ENCODE measurements around the gene POP4. TPM values are rescaled to one million over a fixed set of nuclear protein-coding genes. Genes with fewer than 3 reads are reported as not detected.

POP4 gene
- total RNA-seq, 4 donors from 2014 or later: 53.4 to 91.4 (median 87.8) TPM

GRCh38 chr19:29664753-29665214 lies 58.7 kb downstream of the POP4 start:
- H3K9me3 ChIP-seq: no peaks in the 10 kb centered on the region
- H3K36me3 ChIP-seq: no peaks in the 10 kb centered on the region
- peaks cover 26 to 60% of the 10 kb centered on the region in 2 donors for H3K4me1 ChIP-seq
- no peak for DNase-seq
- 26 to 27% methylated on average over 18 to 20 of the region's 22 CpGs for WGBS, 2 donors
- H3K27me3 ChIP-seq: no peaks in the 10 kb centered on the region
- TF ChIP-seq POLR2A (IDR thresholded peaks at IDR 0.05) (no peak), CTCF (IDR thresholded peaks at IDR 0.05) (no peak)
- intact Hi-C loops (cut with DNase I): loop anchor here (10.0 kb wide), 1 partner anchor 50 kb away; the partner anchor contains the start of gene C19orf12
- peak overlapping the region; percentile 30 to 93 (median 87) for H3K4me3 ChIP-seq (replicated peaks in 1 of 3)
- peak overlapping the region in 2 of 3 donors; percentile 54 to 63 for H3K27ac ChIP-seq

- Histone ChIP-seq H3K4me1 (peaks cover 26 to 60% of the 10 kb centered on the region in 2 donors), H3K27me3 (no peaks in the 10 kb centered on the region), H3K36me3 (no peaks in the 10 kb centered on the region), H3K4me3 (replicated peaks in 1 of 3) (peak within 1 kb of the TSS; percentile 30 to 93 (median 87)), H3K9me3 (no peaks in the 10 kb centered on the region), H3K27ac (peak within 1 kb of the TSS; percentile 64 to 81 (median 66))
- WGBS, 2 donors: 0% methylated on average over 7 of the region's 75 CpGs; no CpG with 5 or more reads in 1 of the 2 donors
- TF ChIP-seq CTCF (IDR thresholded peaks at IDR 0.05) (no peak), POLR2A (IDR thresholded peaks at IDR 0.05) (peak in 1 of 2 donors; percentile 60)
- intact Hi-C loops (cut with DNase I): loop anchor here (10.0 kb wide), 1 partner anchor 49 kb away; the partner anchor contains the start of gene C19orf12
- peak; percentile 89 to 90 for DNase-seq
These were observed 59.2 kb downstream of the POP4 start, which contains the start of gene PLEKHF1 for GRCh38 chr19:29665215-29665825. Gene PLEKHF1, plus strand, starts transcription at chr19:29665461. Its CDS starts 8,379 bp downstream, at chr19:29673840.

GRCh38 chr19:29665826-29666577 lies 59.9 kb downstream of the POP4 start:
- DNase-seq: peak; percentile 30 to 45
- H3K27ac ChIP-seq: peak overlapping the region; percentile 64 to 81 (median 66)
- 3 to 12% methylated on average over 15 to 17 of the region's 30 CpGs for WGBS, 2 donors
- TF ChIP-seq POLR2A (IDR thresholded peaks at IDR 0.05): peak in 1 of 2 donors; percentile 26
- TF ChIP-seq CTCF (IDR thresholded peaks at IDR 0.05): no peak
- no peaks in the 10 kb centered on the region for H3K36me3 ChIP-seq
- H3K27me3 ChIP-seq: no peaks in the 10 kb centered on the region
- peaks cover 26 to 64% of the 10 kb centered on the region in 2 donors for H3K4me1 ChIP-seq
- peak overlapping the region; percentile 30 to 93 (median 87) for H3K4me3 ChIP-seq (replicated peaks in 1 of 3)
- intact Hi-C loops (cut with DNase I): loop anchor here (10.0 kb wide), 1 partner anchor 49 kb away; the partner anchor contains the start of gene C19orf12
- no peaks in the 10 kb centered on the region for H3K9me3 ChIP-seq

Other genes starting within 250 kb of the POP4 start
- gene VSTM2B, start 80.3 kb upstream of the POP4 start, total RNA-seq: not detected
- gene PLEKHF1, start 59.2 kb downstream of the POP4 start, total RNA-seq: 10 to 100 TPM; 12.1 to 20.3 (median 16.5) TPM
- 10 to 100 TPM; 24.4 to 34.0 (median 31.9) TPM for gene C19orf12, start 109.0 kb downstream of the POP4 start, total RNA-seq
- 1 to 10 TPM; 1.2 to 5.3 (median 3.0) TPM for gene CCNE1, start 205.7 kb downstream of the POP4 start, total RNA-seq

Measured in thyroid gland (tissue), 4 donors.